Measurements from ENCODE around the gene CRACR2A. TPM values are rescaled to one million over a fixed set of nuclear protein-coding genes. Genes with fewer than 3 reads are reported as not detected.
A peak's percentile ranks its signal among the peaks of the same experiment; 100 is the strongest.

CRACR2A gene
- total RNA-seq, 2 donors from 2014 or later = 1.1 to 4.7 TPM

GRCh38 chr12:3646561-3647241 lies 106.2 kb downstream of the CRACR2A start:
- Histone ChIP-seq H3K36me3 (ENCODE audit: control insufficient read depth, insufficient read depth, low read length) (no peaks in the 10 kb centered on the region), H3K27ac (ENCODE audit: low read depth, low read length) (no peak overlapping the region), H3K9me3 (ENCODE audit: control insufficient read depth, low read length) (no peaks in the 10 kb centered on the region), H3K27me3 (ENCODE audit: control insufficient read depth, insufficient read depth, low read length, poor library complexity, severe bottlenecking) (peaks cover 5% of the 10 kb centered on the region), H3K9ac (ENCODE audit: extremely low read depth, low read length, poor library complexity, severe bottlenecking) (no peak overlapping the region), H3K4me1 (ENCODE audit: control insufficient read depth, insufficient read depth, low read length) (no peaks in the 10 kb centered on the region), H3K4me3 (ENCODE audit: low read length) (no peak overlapping the region)
- no peak for TF ChIP-seq CTCF (conservative IDR thresholded peaks at IDR 0.05)
- 76 to 83% methylated on average over 10 to 12 of the region's 12 CpGs for WGBS, 2 experiments (ENCODE audit: insufficient coverage in 1 of 2, insufficient read length in 1 of 2)
- Mint-ChIP-seq H3K36me3 (ENCODE audit: low read depth) (no peaks in the 10 kb centered on the region), H3K4me1 (peaks cover 18% of the 10 kb centered on the region), H3K27me3 (ENCODE audit: insufficient read depth) (peaks cover 2% of the 10 kb centered on the region), H3K27ac (no peak overlapping the region), H3K9me3 (no peaks in the 10 kb centered on the region), H3K4me3 (no peak overlapping the region)
- no peak for DNase-seq

- H3K9ac ChIP-seq (ENCODE audit: extremely low read depth, low read length, poor library complexity, severe bottlenecking) = no peak overlapping the region
- no peak for TF ChIP-seq CTCF (conservative IDR thresholded peaks at IDR 0.05)
- H3K9me3 Mint-ChIP-seq = no peaks in the 10 kb centered on the region
- no peaks in the 10 kb centered on the region for H3K9me3 ChIP-seq (ENCODE audit: control insufficient read depth, low read length)
- WGBS, 2 experiments (ENCODE audit: insufficient coverage in 1 of 2, insufficient read length in 1 of 2) = 79 to 89% methylated on average over 2 to 4 of the region's 4 CpGs
- H3K4me3 ChIP-seq (ENCODE audit: low read length) = no peak overlapping the region
- H3K4me1 Mint-ChIP-seq = peaks cover 17% of the 10 kb centered on the region
- DNase-seq = peak; percentile 43
- no peaks in the 10 kb centered on the region for H3K27me3 Mint-ChIP-seq (ENCODE audit: insufficient read depth)
- H3K36me3 Mint-ChIP-seq (ENCODE audit: low read depth) = no peaks in the 10 kb centered on the region
- H3K27ac ChIP-seq (ENCODE audit: low read depth, low read length) = no peak overlapping the region
- H3K4me1 ChIP-seq (ENCODE audit: control insufficient read depth, insufficient read depth, low read length) = no peaks in the 10 kb centered on the region
- H3K36me3 ChIP-seq (ENCODE audit: control insufficient read depth, insufficient read depth, low read length) = no peaks in the 10 kb centered on the region
- H3K27me3 ChIP-seq (ENCODE audit: control insufficient read depth, insufficient read depth, low read length, poor library complexity, severe bottlenecking) = peaks cover 4% of the 10 kb centered on the region
- H3K4me3 Mint-ChIP-seq = no peak overlapping the region
- H3K27ac Mint-ChIP-seq = no peak overlapping the region
These were observed 107.8 kb downstream of the CRACR2A start for GRCh38 chr12:3645091-3645490.

- 79 to 84% methylated on average over 7 to 8 of the region's 8 CpGs for WGBS, 2 experiments (ENCODE audit: insufficient coverage in 1 of 2, insufficient read length in 1 of 2)
- H3K9me3 ChIP-seq (ENCODE audit: control insufficient read depth, low read length) = no peaks in the 10 kb centered on the region
- no peak overlapping the region for H3K4me3 Mint-ChIP-seq
These were observed 108.8 kb downstream of the CRACR2A start for GRCh38 chr12:3644104-3644503.

More at GRCh38 chr12:3644104-3644503, 108.8 kb downstream of the CRACR2A start:
- DNase-seq = no peak
- Mint-ChIP-seq H3K27ac (no peak overlapping the region), H3K9me3 (no peaks in the 10 kb centered on the region), H3K27me3 (ENCODE audit: insufficient read depth) (no peaks in the 10 kb centered on the region), H3K36me3 (ENCODE audit: low read depth) (no peaks in the 10 kb centered on the region), H3K4me1 (peaks cover 17% of the 10 kb centered on the region)
- Histone ChIP-seq H3K4me3 (ENCODE audit: low read length) (no peak overlapping the region), H3K27me3 (ENCODE audit: control insufficient read depth, insufficient read depth, low read length, poor library complexity, severe bottlenecking) (no peaks in the 10 kb centered on the region), H3K9ac (ENCODE audit: extremely low read depth, low read length, poor library complexity, severe bottlenecking) (no peak overlapping the region), H3K4me1 (ENCODE audit: control insufficient read depth, insufficient read depth, low read length) (no peaks in the 10 kb centered on the region), H3K36me3 (ENCODE audit: control insufficient read depth, insufficient read depth, low read length) (no peaks in the 10 kb centered on the region), H3K27ac (ENCODE audit: low read depth, low read length) (no peak overlapping the region)
- TF ChIP-seq CTCF (conservative IDR thresholded peaks at IDR 0.05) = peak; percentile 45

All from endodermal cell (in vitro differentiated cells).